ENCODE results near the gene FBXW12.

The FBXW12 gene

GRCh38 chr3:48422272-48422671 lies 50.3 kb downstream of the FBXW12 start:
- no peak for DNase-seq (ENCODE audit: low read depth, low spot score)

GRCh38 chr3:48422681-48423080 lies 50.7 kb downstream of the FBXW12 start:
- no peak for DNase-seq (ENCODE audit: low read depth, low spot score)

- DNase-seq (ENCODE audit: low read depth, low spot score), result no peak
Observed at GRCh38 chr3:48423241-48423882, 51.3 kb downstream of the FBXW12 start.

GRCh38 chr3:48423883-48424695 lies 52.1 kb downstream of the FBXW12 start:
- no peak for DNase-seq (ENCODE audit: low read depth, low spot score)

GRCh38 chr3:48425281-48425812 lies 53.3 kb downstream of the FBXW12 start:
- no peak for DNase-seq (ENCODE audit: low read depth, low spot score)

- DNase-seq (ENCODE audit: low read depth, low spot score), result no peak
Observed at GRCh38 chr3:48426401-48426909, 54.4 kb downstream of the FBXW12 start.

- no peak for DNase-seq (ENCODE audit: low read depth, low spot score)
Observed at GRCh38 chr3:48426944-48427629, 55.1 kb downstream of the FBXW12 start.

GRCh38 chr3:48427630-48427962 lies 55.6 kb downstream of the FBXW12 start:
- no peak for DNase-seq (ENCODE audit: low read depth, low spot score)

- DNase-seq (ENCODE audit: low read depth, low spot score), result no peak
Observed at GRCh38 chr3:48428088-48428571, 56.1 kb downstream of the FBXW12 start.

- no peak for DNase-seq (ENCODE audit: low read depth, low spot score)
Observed at GRCh38 chr3:48428572-48429316, 56.7 kb downstream of the FBXW12 start.

GRCh38 chr3:48429317-48429959 lies 57.4 kb downstream of the FBXW12 start:
- DNase-seq (ENCODE audit: low read depth, low spot score), result no peak

GRCh38 chr3:48429960-48430707 lies 58.1 kb downstream of the FBXW12 start, which contains the start of gene PLXNB1:
Gene PLXNB1, minus strand, starts transcription at chr3:48430086. Its CDS starts 5,475 bp downstream, at chr3:48424611.
- DNase-seq (ENCODE audit: low read depth, low spot score), result no peak

GRCh38 chr3:48430708-48431101 lies 58.7 kb downstream of the FBXW12 start:
- no peak for DNase-seq (ENCODE audit: low read depth, low spot score)

GRCh38 chr3:48431224-48432029 lies 59.4 kb downstream of the FBXW12 start:
- DNase-seq (ENCODE audit: low read depth, low spot score), result no peak

- no peak for DNase-seq (ENCODE audit: low read depth, low spot score)
Observed at GRCh38 chr3:48432411-48433371, 60.7 kb downstream of the FBXW12 start.

- DNase-seq (ENCODE audit: low read depth, low spot score), result no peak
Observed at GRCh38 chr3:48433472-48434118, 61.6 kb downstream of the FBXW12 start.

GRCh38 chr3:48434591-48435222 lies 62.7 kb downstream of the FBXW12 start:
- no peak for DNase-seq (ENCODE audit: low read depth, low spot score)

Measured in activated CD4-positive, CD25-positive, alpha-beta regulatory T cell treated with anti-CD3 and anti-CD28 coated beads, Interleukin-2, amount 50 U/mL, for 16 hours (primary cell).